Thyroid gland (tissue), 4 donors: ENCODE measurements around the gene CKLF. TPM values are rescaled to one million over a fixed set of nuclear protein-coding genes. Genes with fewer than 3 reads are reported as not detected.
"Not testable (repeated sequence)": the region's sequence is repeated elsewhere in the genome, so short reads cannot be mapped to it uniquely, and the experiment has no call there.

ENCODE experiments used
- DNase-seq, 2 donors: peaks; one replicate each; pipeline ENCODE4 v3.0.0-alpha.2; 2019
- H3K27ac ChIP-seq, 3 donors: fragments of 200-600 bp; sonication (generic); 1 replicate in 2 of 3; 2 replicates in 1 of 3; pipeline ENCODE4 v1.5.1; 2016 to 2019; ENCODE audit warnings: mild to moderate bottlenecking in 1 of 3, moderate library complexity in 1 of 3
- H3K27me3 ChIP-seq: fragments of 200-600 bp; sonication (generic); one replicate; pipeline ENCODE4 v1.5.1; 2019
- H3K36me3 ChIP-seq, 2 donors: fragments of 200-600 bp; sonication (generic); one replicate each; pipeline ENCODE4 v1.5.1; 2016 to 2019
- H3K4me1 ChIP-seq, 2 donors: fragments of 200-600 bp; sonication (generic); one replicate each; pipeline ENCODE4 v1.5.1; 2017 to 2019
- H3K4me3 ChIP-seq, 3 donors: fragments of 200-600 bp; sonication (generic); replicated peaks in 1 of 3; 1 replicate in 2 of 3; 2 replicates in 1 of 3; pipeline ENCODE4 v1.5.1; 2016; ENCODE audit warnings: mild to moderate bottlenecking in 1 of 3
- H3K9me3 ChIP-seq: fragments of 200-600 bp; sonication (generic); one replicate; pipeline ENCODE4 v1.5.1; 2017
- CTCF ChIP-seq, 6 experiments: fragments of 200-600 bp in 3 of 6; fragments of 450-650 bp in 3 of 6; sonication (generic) in 3 of 6; IDR thresholded peaks; one replicate each; pipeline ENCODE4 v1.5.1; 2016 to 2019; ENCODE audit warnings: antibody characterized with exemption in 6 of 6, mild to moderate bottlenecking in 2 of 6, inconsistent platforms in 1 of 6, moderate library complexity in 1 of 6
- POLR2A ChIP-seq, 2 donors: fragments of 450-650 bp; IDR thresholded peaks; one replicate each; pipeline ENCODE4 v1.6.1; 2017; ENCODE audit warnings: antibody characterized with exemption in 2 of 2, mild to moderate bottlenecking in 2 of 2, moderate library complexity in 1 of 2
- WGBS, 2 donors: methylation state at CpG; one replicate each; pipeline ENCODE4 v1.1.5; 2017; 5-methylcytosine and 5-hydroxymethylcytosine counted together
- intact Hi-C: fragments of 100-400 bp; cut with DNase I; formaldehyde crosslinking; loops from one replicate; pipeline ENCODE4 v1.15.1; 2023
- total RNA-seq, 4 donors: library from RNA; depleted of rRNA; stranded (reverse); fragments of >200 nt; gene quantifications; one replicate each; pipeline ENCODE4 v1.2.3, GENCODE V29; 2016

Gene CKLF
- total RNA-seq, 4 donors from 2014 or later = 22.1 to 79.4 (median 49.9) TPM

- DNase-seq = no peak
- no peak overlapping the region for H3K4me3 ChIP-seq
- H3K27me3 ChIP-seq = no peaks in the 10 kb centered on the region
- no peak overlapping the region for H3K27ac ChIP-seq
- peaks cover 0 to 8% of the 10 kb centered on the region in 2 donors for H3K36me3 ChIP-seq
- H3K9me3 ChIP-seq = no peaks in the 10 kb centered on the region
- peaks cover 0 to 4% of the 10 kb centered on the region in 2 donors for H3K4me1 ChIP-seq
- intact Hi-C loops = no loop called here
- WGBS, 2 donors = 90% methylated on average over 1 of the region's 1 CpG
- no peak for TF ChIP-seq CTCF (IDR thresholded peaks at IDR 0.05)
- no peak for TF ChIP-seq POLR2A (IDR thresholded peaks at IDR 0.05)
Measured at GRCh38 chr16:66562409-66562808, 10.0 kb downstream of the CKLF start.

- H3K27me3 ChIP-seq = no peaks in the 10 kb centered on the region
- H3K27ac ChIP-seq = no peak overlapping the region
- TF ChIP-seq POLR2A (IDR thresholded peaks at IDR 0.05) (no peak), CTCF (IDR thresholded peaks at IDR 0.05) (no peak)
- H3K9me3 ChIP-seq = no peaks in the 10 kb centered on the region
- no peak for DNase-seq
- 89 to 96% methylated on average over 2 of the region's 2 CpGs for WGBS, 2 donors
- peaks cover 0 to 8% of the 10 kb centered on the region in 2 donors for H3K36me3 ChIP-seq
- no peak overlapping the region for H3K4me3 ChIP-seq
- H3K4me1 ChIP-seq = peaks cover 0 to 4% of the 10 kb centered on the region in 2 donors
- intact Hi-C loops = no loop called here
Measured at GRCh38 chr16:66562986-66563385, 10.6 kb downstream of the CKLF start.

DNA sequence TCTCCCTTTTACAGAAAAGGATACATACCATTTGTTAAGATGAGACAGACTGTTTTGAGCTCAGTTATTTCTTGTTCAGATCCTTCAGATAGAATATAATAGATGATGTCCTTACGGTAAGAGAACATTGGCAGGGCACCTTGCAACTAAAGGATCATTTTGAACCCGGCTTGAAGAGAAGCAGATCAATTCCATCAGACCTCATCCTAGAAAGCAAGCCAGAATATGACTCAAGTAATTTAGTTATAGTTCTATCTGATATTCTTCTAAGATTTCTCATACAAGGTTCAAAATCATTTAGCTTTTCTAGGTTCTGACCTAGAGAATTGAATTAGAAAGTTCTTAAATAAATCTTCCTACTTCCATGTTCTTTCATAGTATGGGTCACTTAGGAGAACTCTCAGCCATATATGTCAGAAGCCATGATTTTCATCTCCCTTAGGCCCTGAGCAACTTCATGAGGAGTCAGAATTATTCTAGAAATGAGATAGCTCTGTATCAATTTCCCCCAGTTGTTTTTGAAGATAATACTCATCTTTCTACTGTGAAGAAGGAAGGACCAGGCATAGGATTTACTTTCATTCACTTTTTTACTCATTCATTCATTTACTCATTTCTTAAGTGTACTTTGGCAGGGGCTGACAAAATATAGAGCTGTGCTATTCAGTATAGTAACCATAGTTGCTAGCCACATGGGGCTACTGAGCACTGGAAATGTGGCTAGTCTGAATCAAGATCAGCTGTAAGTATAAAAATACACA lies 11.4 kb downstream of the CKLF start:
- Histone ChIP-seq H3K27ac (no peak overlapping the region), H3K4me3 (no peak overlapping the region), H3K9me3 (no peaks in the 10 kb centered on the region), H3K4me1 (peaks cover 0 to 4% of the 10 kb centered on the region in 2 donors), H3K27me3 (no peaks in the 10 kb centered on the region), H3K36me3 (peaks cover 0 to 8% of the 10 kb centered on the region in 2 donors)
- no peak for TF ChIP-seq CTCF (IDR thresholded peaks at IDR 0.05)
- no peak for TF ChIP-seq POLR2A (IDR thresholded peaks at IDR 0.05)
- no peak for DNase-seq
- intact Hi-C loops = no loop called here
- WGBS, 2 donors = 96 to 99% methylated on average over 2 of the region's 2 CpGs

DNA sequence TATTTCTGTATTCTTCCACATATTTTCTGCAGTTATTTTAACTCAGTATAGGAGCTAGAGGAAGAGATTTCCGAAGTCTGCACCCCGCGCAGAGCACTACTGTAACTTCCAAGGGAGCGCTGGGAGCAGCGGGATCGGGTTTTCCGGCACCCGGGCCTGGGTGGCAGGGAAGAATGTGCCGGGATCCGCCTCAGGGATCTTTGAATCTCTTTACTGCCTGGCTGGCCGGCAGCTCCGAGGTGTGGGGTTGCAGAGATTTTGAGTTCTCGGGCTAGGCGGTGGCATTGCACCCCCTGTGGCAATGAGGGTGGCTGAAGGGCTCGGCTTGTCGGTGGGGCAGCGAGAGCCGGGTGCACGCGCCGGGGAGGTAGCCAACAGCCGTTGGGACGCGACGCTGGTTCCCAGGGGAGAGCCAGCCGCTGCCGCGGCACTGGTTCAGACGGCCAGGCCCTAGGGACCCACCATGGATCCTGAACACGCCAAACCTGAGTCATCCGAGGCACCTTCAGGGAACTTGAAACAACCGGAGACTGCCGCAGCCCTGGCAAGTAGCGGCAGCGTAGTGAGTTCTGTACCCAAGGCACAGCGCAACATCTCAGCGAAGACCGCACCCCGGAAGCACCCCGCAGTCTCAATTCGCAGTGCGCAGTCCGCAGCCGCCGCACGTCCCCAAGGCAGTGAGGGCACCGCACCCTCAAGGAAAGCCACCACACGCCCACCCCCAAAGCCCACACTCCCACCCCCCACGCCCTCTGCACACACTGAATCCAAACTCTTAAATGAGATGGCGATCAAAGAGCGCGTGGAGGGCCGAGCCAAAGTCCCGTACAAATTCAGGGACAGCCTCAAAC lies 13.9 kb downstream of the CKLF start, which contains the start of gene CMTM1:
TSS of gene CMTM1 (plus strand) at position 389 of the 851 bp plus-strand sequence. CDS start at position 464, 75 bp downstream.
- no peak for DNase-seq
- Histone ChIP-seq H3K4me3 (no peak within 1 kb of the TSS), H3K27me3 (no peaks in the 10 kb centered on the region), H3K27ac (no peak within 1 kb of the TSS), H3K9me3 (no peaks in the 10 kb centered on the region), H3K4me1 (peaks cover 0 to 4% of the 10 kb centered on the region in 2 donors), H3K36me3 (peaks cover 0 to 8% of the 10 kb centered on the region in 2 donors)
- WGBS, 2 donors = 93 to 94% methylated on average over 46 to 54 of the region's 54 CpGs
- TF ChIP-seq POLR2A (IDR thresholded peaks at IDR 0.05) = no peak
- TF ChIP-seq CTCF (IDR thresholded peaks at IDR 0.05) = no peak
- intact Hi-C loops = no loop called here

- H3K27ac ChIP-seq, DNase-seq, H3K4me1 ChIP-seq, H3K9me3 ChIP-seq, H3K27me3 ChIP-seq, intact Hi-C loops, H3K4me3 ChIP-seq, H3K36me3 ChIP-seq: not testable (repeated sequence)
- 97 to 98% methylated on average over 3 of the region's 3 CpGs for WGBS, 2 donors
Measured at GRCh38 chr16:66567270-66567669, 14.9 kb downstream of the CKLF start.
